HCT116 (cell line): Measurements from ENCODE around the gene ASB1. TPM values are rescaled to one million over a fixed set of nuclear protein-coding genes. Genes with fewer than 3 reads are reported as not detected.

Experiments
- ATAC-seq: fragments of 200-7000 bp; cut with Tn5 transposase; 2 replicates; pipeline ENCODE4 v1.9.1; 2020; ENCODE audit warnings: mild to moderate bottlenecking, moderate library complexity
- BruUV-seq: library from RNA; stranded (reverse); fragments of 400-500 nt; replicated peaks from 2 replicates; lab custom pipeline; 2021; lab: Mats Ljungman, UMichigan
- CTCF ChIA-PET: fragments of 300-600 bp; sonication (Branson Sonifier 250); formaldehyde crosslinking; loops from one replicate; lab custom pipeline; 2021; ENCODE audit warnings: antibody characterized with exemption; lab: Charles Lee
- POLR2A ChIA-PET: fragments of 300-600, 350-600 bp; sonication (Branson Sonifier 250); formaldehyde crosslinking; loops from one replicate; lab custom pipeline; 2021; ENCODE audit warnings: antibody characterized with exemption; lab: Charles Lee
- RAD21 ChIA-PET, 2 experiments: fragments of 300-600 bp; sonication (Branson Sonifier 250); formaldehyde crosslinking; loops; one replicate each; lab custom pipeline; 2023; ENCODE audit warnings: low total read pairs in 2 of 2; ENCODE audit not compliant: uncharacterized antibody in 2 of 2, unreplicated experiment in 2 of 2, low non-redundant PET in 1 of 2; lab: Charles Lee
- DNase-seq: peaks from one replicate; pipeline ENCODE4 v3.0.0-alpha.2; 2010; ENCODE audit warnings: low read depth, low spot score
- H2AFZ ChIP-seq: fragments of 200-600 bp; shearing (Covaris generic), sonication (generic); 2 replicates; pipeline ENCODE4 v1.6.1; 2017; ENCODE audit warnings: low read depth, mixed run types, mixed read lengths, antibody characterized with exemption, low read length; ENCODE audit not compliant: poor library complexity, severe bottlenecking
- H3K27ac ChIP-seq: 2 replicates; pipeline ENCODE4 v1.5.1; 2012; ENCODE audit warnings: low read depth, low read length
- H3K27me3 ChIP-seq: fragments of 200-600 bp; sonication (generic); 2 replicates; pipeline ENCODE4 v1.6.1; 2016; ENCODE audit warnings: mixed run types, low read length, mixed read lengths; ENCODE audit not compliant: insufficient read depth
- H3K36me3 ChIP-seq, 2 experiments: fragments of 200-500 bp in 1 of 2; fragments of 200-600 bp in 1 of 2; sonication (Bioruptor generic) in 1 of 2; sonication (generic) in 1 of 2; 2 replicates each; pipeline versions ENCODE4 v1.5.1 to v1.6.1; 2014 to 2016; ENCODE audit warnings: low read length in 2 of 2, inconsistent platforms in 1 of 2, mixed read lengths in 1 of 2, mixed run types in 1 of 2; ENCODE audit not compliant: insufficient read depth in 2 of 2, control insufficient read depth in 1 of 2
- H3K4me1 ChIP-seq, 2 experiments: fragments of 200-600 bp in 1 of 2; sonication (generic) in 1 of 2; 2 replicates each; pipeline versions ENCODE4 v1.5.1 to v1.6.1; 2012 to 2017; ENCODE audit warnings: low read length in 2 of 2, inconsistent platforms in 1 of 2, mild to moderate bottlenecking in 1 of 2, mixed read lengths in 1 of 2, mixed run types in 1 of 2, moderate library complexity in 1 of 2; ENCODE audit not compliant: insufficient read depth in 2 of 2, control insufficient read depth in 1 of 2
- H3K4me2 ChIP-seq: fragments of 200-600 bp; sonication (generic); 2 replicates; pipeline ENCODE4 v1.6.1; 2017; ENCODE audit warnings: mixed run types, low read length, mixed read lengths
- H3K4me3 ChIP-seq, 2 experiments: fragments of 200-600 bp in 1 of 2; sonication (generic) in 1 of 2; replicated peaks in 1 of 2; 2 replicates each; pipeline ENCODE4 v1.5.1; 2011 to 2016; ENCODE audit warnings: low read length in 2 of 2, control low read depth in 1 of 2, low read depth in 1 of 2, mild to moderate bottlenecking in 1 of 2, mixed read lengths in 1 of 2, mixed run types in 1 of 2
- H3K79me2 ChIP-seq: fragments of 200-600 bp; sonication (generic); 2 replicates; pipeline ENCODE4 v1.6.1; 2017; ENCODE audit warnings: mild to moderate bottlenecking, mixed run types, low read length, moderate library complexity, mixed read lengths; ENCODE audit not compliant: insufficient read depth
- H3K9ac ChIP-seq: fragments of 200-600 bp; sonication (generic); 2 replicates; pipeline ENCODE4 v1.6.1; 2016; ENCODE audit warnings: low read length, mixed read lengths
- H3K9me2 ChIP-seq: fragments of 200-600 bp; sonication (generic), shearing (Covaris generic); 2 replicates; pipeline ENCODE4 v1.6.1; 2017; ENCODE audit warnings: mixed run types, mild to moderate bottlenecking, moderate library complexity; ENCODE audit not compliant: insufficient read depth
- H3K9me3 ChIP-seq, 2 experiments: fragments of 200-500 bp in 1 of 2; fragments of 200-600 bp in 1 of 2; sonication (Bioruptor generic) in 1 of 2; sonication (generic) in 1 of 2; 2 replicates each; pipeline ENCODE4 v1.6.1; 2014 to 2017; ENCODE audit warnings: low read length in 2 of 2, mixed read lengths in 2 of 2, inconsistent platforms in 1 of 2, low read depth in 1 of 2, mild to moderate bottlenecking in 1 of 2, mixed run types in 1 of 2, moderate library complexity in 1 of 2; ENCODE audit not compliant: control insufficient read depth in 1 of 2, insufficient read depth in 1 of 2
- H4K20me1 ChIP-seq: fragments of 200-600 bp; sonication (generic), shearing (Covaris generic); 2 replicates; pipeline ENCODE4 v1.6.1; 2017; ENCODE audit warnings: mixed run types, mild to moderate bottlenecking, moderate library complexity; ENCODE audit not compliant: insufficient read depth
- CBX3 ChIP-seq: IDR thresholded peaks from 2 replicates; pipeline ENCODE4 v1.6.1; 2012; ENCODE audit warnings: low read depth
- CEBPB ChIP-seq: IDR thresholded peaks from 2 replicates; pipeline ENCODE4 v1.6.1; 2012; ENCODE audit warnings: low read depth
- EGR1 ChIP-seq: IDR thresholded peaks from 2 replicates; pipeline ENCODE4 v1.6.1; 2012; ENCODE audit warnings: low read depth
- ELF1 ChIP-seq: IDR thresholded peaks from 2 replicates; pipeline ENCODE4 v1.6.1; 2012; ENCODE audit warnings: low read depth, borderline replicate concordance
- EZH2 ChIP-seq: fragments of 200-600 bp; sonication (generic); IDR thresholded peaks from 2 replicates; pipeline ENCODE4 v1.6.1; 2017; ENCODE audit warnings: antibody characterized with exemption, mixed run types
- EZH2phosphoT487 ChIP-seq: fragments of 200-600 bp; IDR thresholded peaks from 2 replicates; pipeline ENCODE4 v1.6.1; 2018; ENCODE audit warnings: antibody characterized with exemption, borderline replicate concordance
- FOSL1 ChIP-seq: IDR thresholded peaks from 2 replicates; pipeline ENCODE4 v1.6.1; 2012; ENCODE audit warnings: low read depth
- JUND ChIP-seq: IDR thresholded peaks from 2 replicates; pipeline ENCODE4 v1.6.1; 2012
- POLR2A ChIP-seq: IDR thresholded peaks from 2 replicates; pipeline ENCODE4 v1.7.0; 2011; ENCODE audit warnings: borderline replicate concordance; ENCODE audit not compliant: insufficient read depth, insufficient read length; ENCODE audit errors: extremely low read depth
- SIN3A ChIP-seq: IDR thresholded peaks from 2 replicates; pipeline ENCODE4 v1.6.1; 2012; ENCODE audit warnings: low read depth
- SP1 ChIP-seq: IDR thresholded peaks from 2 replicates; pipeline ENCODE4 v1.6.1; 2012; ENCODE audit warnings: low read depth
- SRF ChIP-seq: IDR thresholded peaks from 2 replicates; pipeline ENCODE4 v1.6.1; 2012; ENCODE audit warnings: low read depth
- TCF7L2 ChIP-seq: IDR thresholded peaks from 2 replicates; pipeline ENCODE4 v1.7.0; 2011; ENCODE audit warnings: borderline replicate concordance, inconsistent platforms; ENCODE audit not compliant: insufficient read depth, insufficient read length; ENCODE audit errors: extremely low read depth
- YY1 ChIP-seq: IDR thresholded peaks from 2 replicates; pipeline ENCODE4 v1.6.1; 2011; ENCODE audit warnings: low read length, low read depth, moderate library complexity, mild to moderate bottlenecking; ENCODE audit not compliant: insufficient replicate concordance; ENCODE audit errors: extremely low read depth
- ZFX ChIP-seq: fragments of 450-650 bp; IDR thresholded peaks from 2 replicates; pipeline ENCODE4 v1.6.1; 2017
- intact Hi-C: fragments of 100-400 bp; cut with micrococcal nuclease; formaldehyde crosslinking; loops from 2 replicates; pipeline ENCODE4 v1.10.0; 2022
- total RNA-seq: library from RNA; stranded (reverse); gene quantifications from one replicate; pipeline ENCODE4 v1.2.1, GENCODE V29; 2021; ENCODE audit not compliant: unreplicated experiment
- TF ChIP-seq, protein P1 (sequence below): IDR thresholded peaks from 2 replicates; pipeline ENCODE4 v1.6.1; 2012
- TF ChIP-seq, protein P2 (sequence below), 3 experiments: fragments of 200-600 bp in 1 of 3; sonication (generic) in 1 of 3; IDR thresholded peaks in 2 of 3; conservative IDR thresholded peaks in 1 of 3; 2 replicates each; pipeline ENCODE4 v1.5.1; 2012 to 2017; ENCODE audit warnings: low read depth in 2 of 3, low read length in 2 of 3, antibody characterized with exemption in 1 of 3, borderline replicate concordance in 1 of 3, control low read depth in 1 of 3, mild to moderate bottlenecking in 1 of 3, mixed read lengths in 1 of 3, mixed run types in 1 of 3, moderate library complexity in 1 of 3; ENCODE audit not compliant: insufficient read depth in 1 of 3
- TF ChIP-seq, protein P3 (sequence below): IDR thresholded peaks from 2 replicates; pipeline ENCODE4 v1.6.1; 2011; ENCODE audit warnings: mild to moderate bottlenecking, low read length, moderate library complexity; ENCODE audit not compliant: insufficient replicate concordance; ENCODE audit errors: extremely low read depth
- TF ChIP-seq, protein P4 (sequence below): IDR thresholded peaks from 2 replicates; pipeline ENCODE4 v1.6.1; 2012; ENCODE audit warnings: low read depth

The ASB1 gene
- total RNA-seq, 1 experiment from 2014 or later, result 43.1 TPM

DNA sequence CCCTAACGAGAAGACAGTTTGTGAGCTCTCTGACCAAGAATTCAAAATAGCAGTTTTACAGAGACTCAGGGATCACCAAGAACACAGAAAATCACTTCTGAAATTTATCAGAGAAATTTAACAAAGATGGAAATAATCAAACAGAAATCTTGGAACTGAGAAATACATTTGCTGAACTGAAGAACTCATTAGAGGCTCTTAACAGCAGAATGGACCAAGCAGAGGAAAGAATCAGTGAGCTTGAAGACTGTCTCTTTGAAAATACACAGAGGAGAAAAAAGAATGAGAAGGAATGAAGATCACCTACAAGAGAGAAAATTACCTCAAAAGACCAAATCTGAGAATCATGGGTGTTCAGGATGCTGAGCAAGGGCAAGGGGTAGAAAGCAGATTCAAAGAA is 29.7 kb downstream of the ASB1 start:
- Histone ChIP-seq H3K79me2 (no peaks in the 10 kb centered on the region), H3K4me1 (no peaks in the 10 kb centered on the region), H3K4me3 (no peak overlapping the region), H3K4me2 (no peak overlapping the region), H3K27me3 (no peaks in the 10 kb centered on the region), H3K9me3 (no peaks in the 10 kb centered on the region), H3K9ac (no peak overlapping the region), H2AFZ (no peak overlapping the region), H3K27ac (no peak overlapping the region), H3K36me3 (peaks cover 1 to 6% of the 10 kb centered on the region in 2 experiments; a peak in 3 of 4 replicates), H3K9me2 (no peaks in the 10 kb centered on the region), H4K20me1 (no peaks in the 10 kb centered on the region)
- RAD21 ChIA-PET, result no interaction called here
- CTCF ChIA-PET, result no interaction called here
- BruUV-seq, result no TSS peak
- TF ChIP-seq, protein P1, sequence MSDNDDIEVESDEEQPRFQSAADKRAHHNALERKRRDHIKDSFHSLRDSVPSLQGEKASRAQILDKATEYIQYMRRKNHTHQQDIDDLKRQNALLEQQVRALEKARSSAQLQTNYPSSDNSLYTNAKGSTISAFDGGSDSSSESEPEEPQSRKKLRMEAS, result no peak
- TF ChIP-seq TCF7L2, result no peak
- no peak for TF ChIP-seq YY1
- TF ChIP-seq CEBPB, result no peak
- no peak for TF ChIP-seq FOSL1
- TF ChIP-seq SP1, result no peak
- no peak for TF ChIP-seq ELF1
- TF ChIP-seq SRF, result no peak
- TF ChIP-seq, protein P2, sequence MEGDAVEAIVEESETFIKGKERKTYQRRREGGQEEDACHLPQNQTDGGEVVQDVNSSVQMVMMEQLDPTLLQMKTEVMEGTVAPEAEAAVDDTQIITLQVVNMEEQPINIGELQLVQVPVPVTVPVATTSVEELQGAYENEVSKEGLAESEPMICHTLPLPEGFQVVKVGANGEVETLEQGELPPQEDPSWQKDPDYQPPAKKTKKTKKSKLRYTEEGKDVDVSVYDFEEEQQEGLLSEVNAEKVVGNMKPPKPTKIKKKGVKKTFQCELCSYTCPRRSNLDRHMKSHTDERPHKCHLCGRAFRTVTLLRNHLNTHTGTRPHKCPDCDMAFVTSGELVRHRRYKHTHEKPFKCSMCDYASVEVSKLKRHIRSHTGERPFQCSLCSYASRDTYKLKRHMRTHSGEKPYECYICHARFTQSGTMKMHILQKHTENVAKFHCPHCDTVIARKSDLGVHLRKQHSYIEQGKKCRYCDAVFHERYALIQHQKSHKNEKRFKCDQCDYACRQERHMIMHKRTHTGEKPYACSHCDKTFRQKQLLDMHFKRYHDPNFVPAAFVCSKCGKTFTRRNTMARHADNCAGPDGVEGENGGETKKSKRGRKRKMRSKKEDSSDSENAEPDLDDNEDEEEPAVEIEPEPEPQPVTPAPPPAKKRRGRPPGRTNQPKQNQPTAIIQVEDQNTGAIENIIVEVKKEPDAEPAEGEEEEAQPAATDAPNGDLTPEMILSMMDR (IDR thresholded peaks at IDR 0.05 in 2 of 3, conservative IDR thresholded peaks at IDR 0.05 in 1 of 3; ENCODE audit: borderline replicate concordance in 1 of 3, insufficient read depth in 1 of 3, low read depth in 2 of 3, low read length in 2 of 3), result no peak
- TF ChIP-seq EZH2phosphoT487, result no peak
- TF ChIP-seq ZFX, result no peak
- no peak for TF ChIP-seq CBX3
- TF ChIP-seq SIN3A, result no peak
- TF ChIP-seq EGR1, result no peak
- no peak for TF ChIP-seq EZH2
- TF ChIP-seq, protein P3, sequence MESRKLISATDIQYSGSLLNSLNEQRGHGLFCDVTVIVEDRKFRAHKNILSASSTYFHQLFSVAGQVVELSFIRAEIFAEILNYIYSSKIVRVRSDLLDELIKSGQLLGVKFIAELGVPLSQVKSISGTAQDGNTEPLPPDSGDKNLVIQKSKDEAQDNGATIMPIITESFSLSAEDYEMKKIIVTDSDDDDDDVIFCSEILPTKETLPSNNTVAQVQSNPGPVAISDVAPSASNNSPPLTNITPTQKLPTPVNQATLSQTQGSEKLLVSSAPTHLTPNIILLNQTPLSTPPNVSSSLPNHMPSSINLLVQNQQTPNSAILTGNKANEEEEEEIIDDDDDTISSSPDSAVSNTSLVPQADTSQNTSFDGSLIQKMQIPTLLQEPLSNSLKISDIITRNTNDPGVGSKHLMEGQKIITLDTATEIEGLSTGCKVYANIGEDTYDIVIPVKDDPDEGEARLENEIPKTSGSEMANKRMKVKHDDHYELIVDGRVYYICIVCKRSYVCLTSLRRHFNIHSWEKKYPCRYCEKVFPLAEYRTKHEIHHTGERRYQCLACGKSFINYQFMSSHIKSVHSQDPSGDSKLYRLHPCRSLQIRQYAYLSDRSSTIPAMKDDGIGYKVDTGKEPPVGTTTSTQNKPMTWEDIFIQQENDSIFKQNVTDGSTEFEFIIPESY, result no peak
- TF ChIP-seq, protein P4, sequence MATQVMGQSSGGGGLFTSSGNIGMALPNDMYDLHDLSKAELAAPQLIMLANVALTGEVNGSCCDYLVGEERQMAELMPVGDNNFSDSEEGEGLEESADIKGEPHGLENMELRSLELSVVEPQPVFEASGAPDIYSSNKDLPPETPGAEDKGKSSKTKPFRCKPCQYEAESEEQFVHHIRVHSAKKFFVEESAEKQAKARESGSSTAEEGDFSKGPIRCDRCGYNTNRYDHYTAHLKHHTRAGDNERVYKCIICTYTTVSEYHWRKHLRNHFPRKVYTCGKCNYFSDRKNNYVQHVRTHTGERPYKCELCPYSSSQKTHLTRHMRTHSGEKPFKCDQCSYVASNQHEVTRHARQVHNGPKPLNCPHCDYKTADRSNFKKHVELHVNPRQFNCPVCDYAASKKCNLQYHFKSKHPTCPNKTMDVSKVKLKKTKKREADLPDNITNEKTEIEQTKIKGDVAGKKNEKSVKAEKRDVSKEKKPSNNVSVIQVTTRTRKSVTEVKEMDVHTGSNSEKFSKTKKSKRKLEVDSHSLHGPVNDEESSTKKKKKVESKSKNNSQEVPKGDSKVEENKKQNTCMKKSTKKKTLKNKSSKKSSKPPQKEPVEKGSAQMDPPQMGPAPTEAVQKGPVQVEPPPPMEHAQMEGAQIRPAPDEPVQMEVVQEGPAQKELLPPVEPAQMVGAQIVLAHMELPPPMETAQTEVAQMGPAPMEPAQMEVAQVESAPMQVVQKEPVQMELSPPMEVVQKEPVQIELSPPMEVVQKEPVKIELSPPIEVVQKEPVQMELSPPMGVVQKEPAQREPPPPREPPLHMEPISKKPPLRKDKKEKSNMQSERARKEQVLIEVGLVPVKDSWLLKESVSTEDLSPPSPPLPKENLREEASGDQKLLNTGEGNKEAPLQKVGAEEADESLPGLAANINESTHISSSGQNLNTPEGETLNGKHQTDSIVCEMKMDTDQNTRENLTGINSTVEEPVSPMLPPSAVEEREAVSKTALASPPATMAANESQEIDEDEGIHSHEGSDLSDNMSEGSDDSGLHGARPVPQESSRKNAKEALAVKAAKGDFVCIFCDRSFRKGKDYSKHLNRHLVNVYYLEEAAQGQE, result no peak
- no peak for TF ChIP-seq JUND
- TF ChIP-seq POLR2A, result no peak
- intact Hi-C loops, result no loop called here
- POLR2A ChIA-PET, result no interaction called here
- DNase-seq (no peak), ATAC-seq (no peak)
